Type B pancreatic cell (in vitro differentiated cells): Measurements from ENCODE around the gene BPIFA3. TPM values are rescaled to one million over a fixed set of nuclear protein-coding genes. Genes with fewer than 3 reads are reported as not detected.

Experiments used
- DNase-seq: peaks from one replicate; pipeline ENCODE4 v3.0.0; 2021; ENCODE audit warnings: mixed read lengths; ENCODE audit not compliant: unreplicated experiment; ENCODE audit errors: extremely low spot score
- H3K27ac Mint-ChIP-seq: 2 replicates; pipeline ENCODE4 v1.8.0; 2021; ENCODE audit warnings: mild to moderate bottlenecking, mixed read lengths
- H3K27me3 Mint-ChIP-seq: 2 replicates; pipeline ENCODE4 v1.8.0; 2021; ENCODE audit warnings: mixed read lengths
- H3K36me3 Mint-ChIP-seq: 2 replicates; pipeline ENCODE4 v1.8.0; 2021; ENCODE audit warnings: mixed read lengths
- H3K4me1 Mint-ChIP-seq: one replicate; pipeline ENCODE4 v1.8.0; 2021; ENCODE audit warnings: mixed read lengths; ENCODE audit not compliant: unreplicated experiment
- H3K4me3 Mint-ChIP-seq: 2 replicates; pipeline ENCODE4 v1.8.0; 2021; ENCODE audit warnings: mild to moderate bottlenecking, mixed read lengths
- H3K9me3 Mint-ChIP-seq: 2 replicates; pipeline ENCODE4 v1.8.0; 2021; ENCODE audit warnings: mixed read lengths
- CTCF ChIP-seq: fragments of 200-600 bp; sonication (generic); conservative IDR thresholded peaks from 2 replicates; pipeline ENCODE4 v1.5.0; 2021; ENCODE audit warnings: antibody characterized with exemption, mild to moderate bottlenecking
- total RNA-seq: library from RNA; stranded (reverse); gene quantifications from 2 replicates; pipeline ENCODE4 v1.2.1, GENCODE V29; 2021; ENCODE audit warnings: low replicate concordance

The BPIFA3 gene
- total RNA-seq, 1 donor from 2014 or later: not detected

GRCh38 chr20:33202451-33202850 lies 14.7 kb upstream of the BPIFA3 start:
- TF ChIP-seq CTCF: no peak
- H3K27ac Mint-ChIP-seq: no peak overlapping the region

GRCh38 chr20:33203444-33203843 lies 13.7 kb upstream of the BPIFA3 start:
- TF ChIP-seq CTCF: no peak
- H3K27ac Mint-ChIP-seq: no peak overlapping the region
- DNase-seq: no peak
- peaks cover 73% of the 10 kb centered on the region for H3K27me3 Mint-ChIP-seq
- H3K36me3 Mint-ChIP-seq: no peaks in the 10 kb centered on the region
- no peaks in the 10 kb centered on the region for H3K4me1 Mint-ChIP-seq
- no peak overlapping the region for H3K4me3 Mint-ChIP-seq
- no peaks in the 10 kb centered on the region for H3K9me3 Mint-ChIP-seq

More at GRCh38 chr20:33202451-33202850, 14.7 kb upstream of the BPIFA3 start:
- H3K9me3 Mint-ChIP-seq: no peaks in the 10 kb centered on the region
- peaks cover 71% of the 10 kb centered on the region for H3K27me3 Mint-ChIP-seq
- no peaks in the 10 kb centered on the region for H3K4me1 Mint-ChIP-seq
- no peak overlapping the region for H3K4me3 Mint-ChIP-seq
- no peaks in the 10 kb centered on the region for H3K36me3 Mint-ChIP-seq
- no peak for DNase-seq

- peak; percentile 85 for DNase-seq
- H3K4me3 Mint-ChIP-seq: no peak overlapping the region
- TF ChIP-seq CTCF: no peak
- H3K9me3 Mint-ChIP-seq: no peaks in the 10 kb centered on the region
- no peak overlapping the region for H3K27ac Mint-ChIP-seq
- peaks cover 61% of the 10 kb centered on the region for H3K27me3 Mint-ChIP-seq
- no peaks in the 10 kb centered on the region for H3K4me1 Mint-ChIP-seq
- H3K36me3 Mint-ChIP-seq: no peaks in the 10 kb centered on the region
Observed at GRCh38 chr20:33209789-33210188, 7.4 kb upstream of the BPIFA3 start.

GRCh38 chr20:33210371-33210770 lies 6.8 kb upstream of the BPIFA3 start:
- Mint-ChIP-seq H3K36me3 (no peaks in the 10 kb centered on the region), H3K27me3 (peaks cover 60% of the 10 kb centered on the region), H3K27ac (no peak overlapping the region), H3K4me3 (no peak overlapping the region), H3K9me3 (no peaks in the 10 kb centered on the region), H3K4me1 (no peaks in the 10 kb centered on the region)
- DNase-seq: no peak
- no peak for TF ChIP-seq CTCF

- no peaks in the 10 kb centered on the region for H3K36me3 Mint-ChIP-seq
- no peaks in the 10 kb centered on the region for H3K4me1 Mint-ChIP-seq
- H3K27me3 Mint-ChIP-seq: peaks cover 66% of the 10 kb centered on the region
- no peak for DNase-seq
- H3K4me3 Mint-ChIP-seq: no peak overlapping the region
- TF ChIP-seq CTCF: peak; percentile 76
- no peaks in the 10 kb centered on the region for H3K9me3 Mint-ChIP-seq
- H3K27ac Mint-ChIP-seq: no peak overlapping the region
Observed at GRCh38 chr20:33211817-33212424, 5.2 kb upstream of the BPIFA3 start.
